ENCODE results near the gene LRMDA.

- no peak for TF ChIP-seq MAX (IDR thresholded peaks at IDR 0.05)
- no peak for TF ChIP-seq EP300 (IDR thresholded peaks at IDR 0.05; ENCODE audit: borderline replicate concordance)
- no peak for TF ChIP-seq NFIC (IDR thresholded peaks at IDR 0.05)
- no peak for TF ChIP-seq FOXM1 (IDR thresholded peaks at IDR 0.05; ENCODE audit: borderline replicate concordance, low read depth)
- TF ChIP-seq TAF1 (IDR thresholded peaks at IDR 0.05; ENCODE audit: low read depth), result no peak
- no peak for TF ChIP-seq TEAD4 (IDR thresholded peaks at IDR 0.05)
- TF ChIP-seq RAD21 (IDR thresholded peaks at IDR 0.05; ENCODE audit: low read depth), result no peak
- no peak for TF ChIP-seq ZBTB7A (IDR thresholded peaks at IDR 0.05; ENCODE audit: low read depth)
- no peak for TF ChIP-seq CEBPB (IDR thresholded peaks at IDR 0.05)
- TF ChIP-seq YY1 (IDR thresholded peaks at IDR 0.05; ENCODE audit: low read depth), result no peak
- no peak for TF ChIP-seq REST (IDR thresholded peaks at IDR 0.05; ENCODE audit: low read depth)
- no peak for TF ChIP-seq EGR1 (IDR thresholded peaks at IDR 0.05)
- TF ChIP-seq USF1 (IDR thresholded peaks at IDR 0.05), result no peak
- no peak for TF ChIP-seq TCF12 (IDR thresholded peaks at IDR 0.05; ENCODE audit: low read depth)
Measured at GRCh38 chr10:76466836-76467503, 1035.5 kb downstream of the LRMDA start.

All from Ishikawa (cell line).